ENCODE data around the gene OSBPL2.

The OSBPL2 gene

DNA sequence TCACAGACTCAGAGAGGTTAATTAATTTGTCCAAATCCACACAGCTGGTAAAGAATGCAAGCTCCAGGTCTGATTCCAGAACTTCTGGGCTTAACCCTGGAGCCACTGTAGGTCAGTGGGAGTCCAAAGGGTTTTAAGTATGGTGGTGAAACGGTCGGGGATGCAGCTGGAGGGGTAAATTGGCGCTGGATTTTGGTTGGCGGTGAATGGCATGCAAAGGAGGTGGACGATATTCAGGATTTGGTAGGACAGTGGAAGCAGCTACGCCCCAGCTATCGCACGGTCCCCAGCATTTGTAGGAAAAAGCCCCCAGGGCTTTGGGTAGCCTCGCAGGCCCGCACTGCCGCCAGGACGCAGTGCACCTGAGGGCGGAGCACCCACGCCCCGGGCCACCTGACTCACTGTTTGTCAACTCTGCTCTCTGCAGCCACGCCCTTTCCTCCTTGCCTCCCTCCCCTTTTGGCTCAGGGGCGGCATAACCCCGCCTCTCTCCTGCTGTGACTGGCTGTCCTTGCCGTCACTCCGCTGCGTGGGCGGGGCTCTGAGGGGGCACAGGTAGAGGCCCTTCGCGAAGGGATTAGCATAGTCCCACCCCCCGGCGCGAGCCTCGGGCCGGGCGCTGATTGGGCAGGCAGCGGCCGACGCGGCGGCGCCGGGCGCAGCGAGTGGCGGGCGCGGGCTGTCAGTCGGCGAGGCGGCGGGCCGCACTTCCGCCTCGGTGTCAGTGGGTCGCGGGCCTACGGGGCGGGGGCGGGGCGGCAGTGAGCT is at the start of gene OSBPL2:
Gene OSBPL2 (plus strand): TSS at position 721 of the 768 bp plus-strand sequence. CDS start 17,664 bp downstream, outside the sequence.
- in situ Hi-C loops (cut with MboI; ENCODE audit: low pct_unique_long_range_greater_than_20kb, low sequenced_read_pairs), result no loop called here
- peak; percentile 99 for DNase-seq

DNA sequence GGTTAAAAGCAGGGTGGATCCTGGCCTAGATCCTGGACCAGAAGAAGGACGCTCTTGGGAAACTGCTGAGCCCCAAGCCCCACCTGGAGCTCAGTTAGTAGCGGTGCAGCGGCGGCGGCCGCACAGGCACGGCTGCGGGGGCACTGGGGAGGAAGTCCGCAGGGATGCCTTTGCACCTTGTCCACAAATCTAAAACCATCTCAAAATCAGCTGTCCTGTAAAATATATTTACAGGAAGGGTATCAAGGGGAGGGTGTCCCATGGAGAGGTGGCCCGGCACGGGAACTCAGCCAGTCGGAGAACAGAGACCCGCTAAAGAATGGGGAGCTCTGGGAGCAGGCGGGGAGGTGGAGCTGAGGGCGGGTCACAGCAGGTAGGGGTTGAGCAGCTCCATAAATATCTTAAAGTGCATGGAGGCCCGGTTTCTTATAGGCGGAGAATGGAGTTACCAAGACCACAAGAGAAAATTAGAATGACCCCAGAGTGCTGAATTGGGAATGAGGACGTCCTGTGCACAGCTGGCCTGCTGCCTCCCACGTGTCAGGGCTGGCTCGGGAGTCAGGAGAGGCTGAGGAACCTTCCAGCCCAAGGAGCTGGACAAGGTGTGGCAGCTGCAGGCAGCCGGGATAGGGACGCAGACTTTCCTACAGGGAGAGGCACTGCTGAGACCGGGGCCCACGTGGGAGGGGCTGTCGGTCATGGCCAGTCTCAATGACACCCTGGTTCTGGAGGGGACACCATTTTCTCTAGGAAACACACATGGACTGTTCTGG is 47.5 kb upstream of the OSBPL2 start:
- no peak for DNase-seq
- in situ Hi-C loops (cut with MboI; ENCODE audit: low pct_unique_long_range_greater_than_20kb, low sequenced_read_pairs), result no loop called here

DNA sequence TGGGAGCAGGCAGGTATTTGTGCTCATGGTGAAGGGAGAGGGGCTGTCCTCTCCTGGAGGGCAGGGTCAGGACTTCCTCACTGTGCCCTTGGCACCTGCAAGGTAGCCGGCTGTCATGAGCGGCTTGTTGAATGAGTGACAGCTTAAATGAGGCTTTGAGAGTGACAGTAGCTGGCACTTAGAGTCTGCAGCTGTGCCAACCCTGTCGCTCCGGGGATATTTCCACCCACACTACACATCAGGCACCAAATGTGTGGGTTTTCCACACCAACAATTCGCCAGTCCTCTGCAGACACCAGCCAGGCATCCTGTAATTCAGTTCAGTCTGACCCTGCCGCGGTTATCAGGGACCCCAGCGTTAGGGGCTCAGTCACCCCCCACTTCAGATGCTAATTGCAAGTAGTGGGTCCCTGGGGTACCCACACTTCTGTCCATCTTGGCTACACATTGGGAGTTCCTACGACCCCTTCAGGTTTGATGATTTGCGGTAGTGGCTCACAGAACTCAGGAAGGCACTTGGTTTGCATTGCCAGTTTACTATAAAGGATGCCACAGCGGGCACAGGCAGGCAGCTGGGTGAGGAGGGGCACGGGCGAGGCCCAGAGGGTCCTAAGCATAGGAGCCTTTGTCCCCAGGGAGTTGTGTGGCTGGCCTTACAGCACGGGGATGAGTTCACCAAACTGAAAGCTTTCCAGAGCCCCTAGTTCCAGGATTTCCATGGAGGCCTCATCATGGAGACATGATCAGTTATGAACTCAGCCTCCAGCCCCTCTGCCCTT is 46.4 kb upstream of the OSBPL2 start:
- DNase-seq, result no peak
- in situ Hi-C loops (cut with MboI; ENCODE audit: low pct_unique_long_range_greater_than_20kb, low sequenced_read_pairs), result no loop called here

DNA sequence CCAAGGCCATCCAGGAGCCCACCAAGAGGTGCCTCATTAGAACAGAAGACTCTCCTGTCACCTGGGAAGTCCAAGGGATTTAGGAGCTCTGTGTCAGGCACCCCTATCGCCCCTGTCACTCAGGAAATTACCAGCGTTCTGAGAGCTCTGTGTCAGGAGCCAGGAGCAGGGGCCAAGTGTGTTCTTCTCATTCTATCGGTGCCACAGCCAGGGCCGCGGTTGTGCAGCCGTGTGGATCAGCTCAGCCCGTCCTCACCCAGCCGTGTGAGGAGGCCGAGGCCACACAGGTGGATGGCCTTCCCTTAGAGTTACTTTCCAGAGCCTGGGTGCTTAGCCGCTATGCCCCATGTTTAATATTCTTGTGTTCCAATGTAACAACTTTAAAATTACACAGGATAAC is 45.7 kb upstream of the OSBPL2 start:
- in situ Hi-C loops (cut with MboI; ENCODE audit: low pct_unique_long_range_greater_than_20kb, low sequenced_read_pairs), result no loop called here

DNA sequence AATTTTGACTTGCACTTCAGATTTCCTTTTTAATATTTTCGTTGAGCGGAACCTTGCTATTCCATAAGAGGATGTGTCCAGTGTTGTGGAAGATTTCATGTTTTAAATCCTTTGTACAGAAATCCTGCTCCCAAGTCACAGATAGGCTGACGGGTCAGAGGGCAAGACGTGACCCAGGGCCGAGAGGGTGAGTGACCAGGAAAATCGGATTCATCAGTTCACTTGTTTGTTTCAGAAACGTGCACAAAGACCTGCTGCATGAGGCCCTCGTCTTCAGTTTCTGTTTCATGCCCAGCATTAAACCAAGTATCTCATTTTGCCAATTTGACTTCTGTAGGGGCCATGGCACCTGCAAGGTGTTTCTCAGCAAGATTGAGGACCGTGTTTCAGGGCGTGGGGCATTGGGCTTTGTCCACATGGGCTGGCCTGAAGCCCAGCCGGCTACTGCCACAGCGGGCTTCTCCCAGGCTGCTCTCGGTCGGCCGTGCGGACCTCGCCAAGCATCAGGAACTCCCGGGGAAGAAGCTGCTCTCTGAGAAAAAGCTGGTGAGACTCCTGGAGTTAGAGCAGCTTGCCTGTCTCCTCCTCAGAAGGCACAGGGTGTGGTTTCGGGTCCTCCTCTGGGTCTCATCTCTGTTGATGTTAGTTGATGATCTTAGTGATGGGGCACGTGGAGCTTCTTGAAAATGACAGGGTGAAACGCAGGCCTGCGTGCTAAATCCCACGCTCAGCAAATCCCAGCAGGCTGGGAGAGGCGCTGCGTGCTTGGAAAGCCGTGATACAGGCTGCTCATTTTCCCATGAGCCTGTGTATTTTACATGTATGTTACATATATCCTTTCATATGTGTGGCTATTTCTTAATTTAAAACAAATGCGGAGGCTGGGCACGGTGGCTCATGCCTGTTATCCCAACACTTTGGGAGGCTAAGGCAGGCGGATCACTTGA is 45.0 kb upstream of the OSBPL2 start:
- in situ Hi-C loops (cut with MboI; ENCODE audit: low pct_unique_long_range_greater_than_20kb, low sequenced_read_pairs), result no loop called here
- no peak for DNase-seq

More for the DNA sequence above, 45.7 kb upstream of the OSBPL2 start:
- no peak for DNase-seq

DNA sequence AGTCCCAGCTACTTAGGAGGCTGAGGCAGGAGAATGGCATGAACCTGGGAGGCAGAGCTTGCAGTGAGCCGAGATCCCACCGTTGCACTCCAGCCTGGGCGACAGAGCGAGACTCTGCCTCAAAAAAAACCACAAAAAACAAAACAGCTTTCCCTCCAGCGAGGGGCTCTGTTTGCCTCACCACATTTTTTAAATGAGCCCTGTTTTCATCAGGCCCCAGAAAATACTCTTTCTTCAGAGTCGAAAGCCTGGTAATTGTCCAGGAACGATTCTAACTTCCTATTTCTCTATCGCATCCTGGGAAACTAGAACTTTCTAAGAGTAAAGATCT is 43.3 kb upstream of the OSBPL2 start:
- DNase-seq, result peak; percentile 32
- in situ Hi-C loops (cut with MboI; ENCODE audit: low pct_unique_long_range_greater_than_20kb, low sequenced_read_pairs), result no loop called here

DNA sequence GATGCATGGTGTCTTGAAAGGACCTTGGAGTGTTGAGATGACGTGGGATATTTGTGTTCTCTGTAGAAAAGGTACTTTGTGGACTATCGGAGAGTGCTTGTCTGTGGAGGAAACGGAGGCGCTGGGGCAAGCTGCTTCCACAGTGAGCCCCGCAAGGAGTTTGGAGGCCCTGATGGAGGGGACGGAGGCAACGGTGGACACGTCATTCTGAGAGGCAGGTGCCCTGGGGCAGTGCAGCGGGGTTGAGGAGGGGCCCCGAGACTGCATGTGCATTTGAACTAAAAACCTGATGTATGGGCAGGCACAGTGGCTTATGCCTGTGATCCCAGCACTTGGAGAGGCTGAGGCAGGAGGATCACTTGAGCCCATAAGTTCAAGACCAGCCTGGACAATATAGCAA is 42.6 kb upstream of the OSBPL2 start:
- DNase-seq, result no peak
- in situ Hi-C loops (cut with MboI; ENCODE audit: low pct_unique_long_range_greater_than_20kb, low sequenced_read_pairs), result no loop called here

DNA sequence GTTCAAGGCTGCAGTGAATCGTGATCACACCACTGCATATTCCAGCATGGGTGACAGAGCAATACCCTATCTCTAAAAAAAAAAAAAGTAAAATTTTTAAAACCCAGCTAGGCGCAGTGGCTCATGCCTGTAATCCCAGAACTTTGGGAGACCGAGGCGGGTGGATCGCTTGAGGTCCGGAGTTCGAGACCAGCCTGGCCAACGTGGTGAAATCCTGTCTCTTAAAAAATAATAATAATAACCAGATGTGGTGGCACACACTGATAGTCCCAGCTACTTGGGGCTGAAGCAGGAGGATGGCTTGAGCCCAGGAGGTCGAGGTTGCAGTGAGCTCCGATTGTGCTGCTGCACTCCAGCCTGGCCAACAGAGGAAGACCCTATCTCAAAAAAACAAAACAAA is 42.0 kb upstream of the OSBPL2 start:
- in situ Hi-C loops (cut with MboI; ENCODE audit: low pct_unique_long_range_greater_than_20kb, low sequenced_read_pairs), result no loop called here
- DNase-seq, result no peak

DNA sequence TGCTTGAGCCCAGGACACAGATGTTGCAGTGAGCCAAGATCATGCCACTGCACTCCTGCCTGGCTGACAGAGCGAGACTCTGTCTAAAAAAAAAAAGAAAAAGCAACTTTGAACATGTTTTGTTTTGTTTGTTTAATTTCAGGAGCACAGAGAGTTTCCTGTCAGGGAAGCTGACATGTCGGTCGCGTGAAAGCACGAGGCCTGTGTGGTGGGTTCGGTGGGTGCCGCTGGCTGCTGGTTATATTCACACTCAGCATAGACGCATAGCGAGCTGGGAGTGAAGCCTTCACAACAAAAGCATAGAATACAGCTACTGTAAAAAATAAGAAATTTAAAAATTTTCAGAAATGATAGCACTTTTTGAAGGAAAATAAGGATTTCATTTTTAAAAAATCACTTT is 41.0 kb upstream of the OSBPL2 start:
- no peak for DNase-seq
- in situ Hi-C loops (cut with MboI; ENCODE audit: low pct_unique_long_range_greater_than_20kb, low sequenced_read_pairs), result no loop called here

DNA sequence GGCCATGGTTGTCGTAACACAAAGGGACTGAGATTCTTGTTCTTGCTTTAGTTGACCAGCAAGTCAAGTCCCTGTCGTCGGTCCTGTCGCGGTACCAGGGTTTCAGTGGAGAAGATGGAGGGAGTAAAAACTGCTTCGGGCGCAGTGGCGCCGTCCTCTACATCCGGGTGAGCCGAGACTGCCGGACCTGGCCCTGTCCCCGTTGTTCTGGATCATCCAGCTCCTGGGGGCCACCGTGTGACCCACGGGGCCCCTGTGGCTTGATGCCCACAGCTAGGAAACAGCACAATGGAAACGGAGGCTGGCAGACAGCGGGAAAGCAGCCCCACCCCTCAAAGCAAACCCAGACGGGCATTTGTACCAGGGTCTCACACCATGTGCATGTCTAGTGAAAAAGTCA is 40.5 kb upstream of the OSBPL2 start:
- DNase-seq, result no peak
- in situ Hi-C loops (cut with MboI; ENCODE audit: low pct_unique_long_range_greater_than_20kb, low sequenced_read_pairs), result no loop called here

DNA sequence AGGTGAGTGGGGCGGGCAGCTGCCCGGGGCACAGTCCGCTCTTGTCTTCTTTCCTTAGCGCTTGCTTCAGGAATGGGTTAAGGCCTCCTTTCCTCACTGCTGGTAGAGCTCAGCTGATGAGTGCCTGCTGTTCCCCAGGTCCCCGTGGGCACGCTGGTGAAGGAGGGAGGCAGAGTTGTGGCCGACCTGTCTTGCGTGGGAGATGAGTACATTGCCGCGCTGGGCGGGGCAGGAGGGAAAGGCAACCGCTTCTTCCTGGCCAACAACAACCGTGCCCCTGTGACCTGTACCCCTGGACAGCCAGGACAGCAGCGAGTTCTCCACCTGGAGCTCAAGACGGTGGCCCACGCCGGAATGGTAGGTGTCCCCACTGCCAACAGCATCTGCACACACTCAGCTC is 39.8 kb upstream of the OSBPL2 start:
- DNase-seq, result no peak
- in situ Hi-C loops (cut with MboI; ENCODE audit: low pct_unique_long_range_greater_than_20kb, low sequenced_read_pairs), result no loop called here

DNA sequence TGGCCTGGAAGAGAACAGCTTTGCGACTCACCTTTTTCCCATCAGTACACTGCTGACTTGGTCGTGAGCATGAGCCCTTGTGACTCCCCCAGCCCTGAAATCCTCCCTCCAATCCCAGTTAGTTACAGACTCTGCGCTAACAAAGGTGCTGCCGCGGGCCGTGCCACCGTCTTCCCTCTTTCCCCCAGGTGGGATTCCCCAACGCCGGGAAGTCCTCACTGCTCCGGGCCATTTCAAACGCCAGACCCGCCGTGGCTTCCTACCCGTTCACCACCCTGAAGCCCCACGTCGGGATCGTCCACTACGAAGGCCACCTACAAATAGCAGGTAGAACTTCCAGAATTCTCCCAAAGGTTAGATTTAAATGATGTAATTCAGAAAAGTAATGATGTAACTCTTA is 39.4 kb upstream of the OSBPL2 start:
- no peak for DNase-seq
- in situ Hi-C loops (cut with MboI; ENCODE audit: low pct_unique_long_range_greater_than_20kb, low sequenced_read_pairs), result no loop called here

DNA sequence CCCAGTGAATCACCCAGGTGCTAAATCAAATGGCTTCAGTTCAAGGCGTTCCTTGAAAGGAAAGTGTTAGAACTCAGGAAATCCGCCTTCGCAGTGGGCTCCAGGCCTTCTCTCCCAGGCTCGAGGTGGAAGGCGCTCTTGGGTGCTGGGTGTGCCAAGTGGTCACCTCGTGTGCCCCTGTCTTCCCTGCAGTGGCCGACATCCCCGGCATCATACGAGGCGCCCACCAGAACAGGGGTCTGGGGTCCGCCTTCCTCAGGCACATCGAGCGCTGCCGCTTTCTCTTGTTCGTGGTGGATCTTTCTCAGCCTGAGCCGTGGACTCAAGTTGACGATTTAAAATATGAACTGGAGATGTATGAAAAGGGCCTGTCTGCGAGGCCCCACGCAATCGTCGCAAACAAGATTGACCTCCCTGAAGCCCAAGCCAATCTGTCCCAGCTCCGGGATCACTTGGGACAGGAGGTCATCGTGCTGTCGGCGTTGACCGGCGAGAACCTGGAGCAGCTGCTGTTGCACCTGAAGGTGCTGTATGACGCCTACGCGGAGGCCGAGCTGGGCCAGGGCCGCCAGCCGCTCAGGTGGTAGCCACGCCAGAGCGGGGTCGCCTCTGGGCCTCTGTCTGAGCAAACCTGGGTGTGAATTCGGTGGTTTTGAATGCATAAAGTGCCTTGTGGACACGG is 37.7 kb upstream of the OSBPL2 start:
- in situ Hi-C loops (cut with MboI; ENCODE audit: low pct_unique_long_range_greater_than_20kb, low sequenced_read_pairs), result no loop called here
- no peak for DNase-seq

DNA sequence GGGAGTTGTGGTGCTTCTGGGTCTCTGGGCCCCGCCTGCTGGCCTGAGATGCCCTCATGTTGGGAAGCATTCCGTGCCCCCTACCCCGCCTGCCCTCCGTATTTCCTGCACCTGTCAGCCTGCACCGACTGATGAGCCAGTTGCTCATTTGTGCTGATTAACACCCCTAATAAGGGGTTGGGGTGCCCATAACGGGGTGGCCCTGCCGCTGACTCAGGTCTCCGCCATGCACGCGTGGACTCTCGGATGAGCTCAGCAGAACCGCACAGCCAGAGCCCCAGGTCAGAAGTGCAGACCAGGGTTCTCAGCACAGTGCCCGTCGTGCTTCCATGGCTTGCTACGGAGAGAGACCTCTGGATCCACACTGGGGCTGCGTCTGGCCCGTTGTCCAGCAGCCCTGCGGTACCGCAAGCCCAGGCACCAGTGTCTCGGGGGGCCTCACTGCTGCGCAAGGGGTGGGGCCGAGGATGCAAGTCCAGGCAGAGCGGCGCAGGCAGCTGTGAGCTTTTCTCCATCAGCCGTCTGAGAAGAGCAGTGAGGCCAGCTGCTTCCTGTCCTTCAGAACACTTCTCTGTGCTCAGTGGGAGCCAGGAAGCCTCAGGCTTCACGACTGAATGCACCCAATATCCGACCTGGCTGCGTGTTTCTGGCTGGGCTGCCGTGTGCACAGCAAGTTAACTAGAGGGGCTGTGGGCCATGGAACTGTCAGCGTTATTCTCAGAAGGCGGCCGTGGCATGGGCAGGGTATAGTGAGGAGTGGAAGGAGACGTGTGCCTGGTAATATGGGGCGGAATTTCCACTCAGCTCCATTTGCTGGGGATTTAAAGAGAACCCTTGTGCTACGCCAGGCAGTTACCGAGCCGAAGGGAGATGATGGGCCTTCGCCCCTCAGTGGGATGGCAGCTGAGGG is 36.9 kb upstream of the OSBPL2 start:
- in situ Hi-C loops (cut with MboI; ENCODE audit: low pct_unique_long_range_greater_than_20kb, low sequenced_read_pairs), result no loop called here
- peak; percentile 91 for DNase-seq

DNA sequence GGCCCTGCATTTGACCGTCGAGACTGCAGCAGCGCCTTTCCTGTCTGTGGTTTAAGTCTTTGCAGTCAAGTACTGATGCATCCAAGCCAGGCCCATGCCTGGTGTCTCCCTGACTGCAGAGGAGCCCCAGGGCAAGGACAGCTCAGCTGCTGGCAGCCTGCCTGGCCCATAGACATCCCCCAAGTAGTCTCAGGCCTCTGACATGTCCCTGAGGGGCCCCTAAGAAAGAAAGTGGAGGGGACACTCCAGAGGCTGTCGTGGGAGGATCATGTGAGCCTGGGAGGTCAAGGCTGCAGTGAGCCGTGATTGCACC is 36.3 kb upstream of the OSBPL2 start:
- DNase-seq, result no peak
- in situ Hi-C loops (cut with MboI; ENCODE audit: low pct_unique_long_range_greater_than_20kb, low sequenced_read_pairs), result no loop called here

DNA sequence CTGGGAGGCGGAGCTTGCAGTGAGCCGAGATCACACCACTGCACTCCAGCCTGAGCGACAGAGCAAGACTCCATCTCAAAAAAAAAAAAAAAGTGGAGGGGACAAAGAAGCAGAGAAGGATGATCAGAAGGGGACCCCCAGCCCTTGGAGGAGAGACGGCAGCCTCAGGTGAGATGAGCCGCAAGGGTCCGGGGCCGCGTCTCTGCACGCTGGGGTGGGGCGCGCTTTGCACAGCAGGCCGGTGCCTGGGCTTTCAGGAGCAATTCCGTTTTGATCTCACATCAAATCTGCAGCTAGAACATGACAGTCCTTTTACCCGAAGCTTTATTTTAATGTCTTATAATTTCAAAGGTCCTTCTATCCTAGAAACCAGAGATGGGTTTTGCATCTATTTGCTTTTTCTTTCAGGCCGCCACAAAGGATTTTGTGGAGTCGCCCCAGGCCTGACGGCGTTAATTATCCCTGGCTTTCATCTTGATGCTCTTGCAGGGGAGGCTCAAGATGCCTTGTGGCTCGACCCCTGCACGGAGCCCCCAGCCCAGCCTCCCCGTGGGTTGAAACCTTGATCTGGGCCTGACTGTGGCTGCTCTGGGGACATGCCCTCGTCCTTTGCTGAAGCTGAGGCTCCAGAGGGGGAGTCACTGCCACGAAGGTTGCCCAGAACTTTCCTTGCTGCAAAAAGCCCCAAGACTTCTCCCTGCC is 35.5 kb upstream of the OSBPL2 start:
- in situ Hi-C loops (cut with MboI; ENCODE audit: low pct_unique_long_range_greater_than_20kb, low sequenced_read_pairs), result no loop called here
- no peak for DNase-seq

DNA sequence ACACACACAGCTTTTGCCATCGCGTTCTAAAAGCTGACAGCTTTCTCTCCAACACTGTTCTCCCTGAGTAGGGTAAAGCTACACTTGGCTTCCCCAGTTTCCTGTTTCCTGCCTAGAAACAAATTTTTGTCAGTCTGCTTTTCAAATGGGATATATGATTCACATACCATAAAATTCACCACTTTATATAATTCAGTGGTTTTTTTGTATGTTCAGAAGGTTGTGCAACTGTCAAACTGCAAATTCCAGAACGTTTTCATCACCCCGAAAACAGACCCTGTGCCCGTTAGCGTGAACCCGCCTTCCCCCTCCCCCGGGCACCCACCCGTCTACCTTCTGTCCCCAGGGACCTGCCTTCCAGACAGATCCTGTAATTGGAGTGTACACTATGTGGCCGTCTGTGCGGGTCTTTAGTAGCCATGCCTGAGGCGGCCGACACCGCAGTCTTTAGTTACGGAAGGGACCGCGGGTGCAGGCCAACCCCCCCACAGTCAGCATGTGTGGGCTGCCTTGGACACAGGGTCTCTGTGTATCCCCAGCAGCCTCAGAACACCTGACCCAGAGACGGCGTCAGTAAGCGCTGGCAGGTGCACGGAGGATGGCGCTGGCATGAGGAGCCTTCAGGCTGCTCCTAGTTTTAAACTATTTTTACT is 34.8 kb upstream of the OSBPL2 start:
- in situ Hi-C loops (cut with MboI; ENCODE audit: low pct_unique_long_range_greater_than_20kb, low sequenced_read_pairs), result no loop called here
- DNase-seq, result peak; percentile 38

Measured in KBM-7 (cell line).